Panc1 (cell line): ENCODE measurements around the gene PNO1. TPM values are rescaled to one million over a fixed set of nuclear protein-coding genes. Genes with fewer than 3 reads are reported as not detected.

Experiments used
- ATAC-seq: fragments of 200-7000 bp; cut with Tn5 transposase; 2 replicates; pipeline ENCODE4 v1.9.1; 2020; ENCODE audit warnings: mild to moderate bottlenecking, moderate library complexity
- BruUV-seq: library from RNA; stranded (reverse); fragments of 400-500 nt; replicated peaks from 2 replicates; lab custom pipeline; 2021; lab: Mats Ljungman, UMichigan
- CTCF ChIA-PET: fragments of 300-600 bp; sonication (Branson Sonifier 250); formaldehyde crosslinking; loops from one replicate; lab custom pipeline; 2022; ENCODE audit warnings: antibody characterized with exemption; lab: Charles Lee
- POLR2A ChIA-PET: fragments of 300-600 bp; sonication (Branson Sonifier 250); formaldehyde crosslinking; loops from one replicate; lab custom pipeline; 2022; ENCODE audit warnings: antibody characterized with exemption; lab: Charles Lee
- DNase-seq: peaks from one replicate; pipeline ENCODE4 v3.0.0-alpha.2; 2010; ENCODE audit warnings: low read depth, low spot score
- H3K27ac ChIP-seq: 2 replicates; pipeline ENCODE4 v1.5.1; 2011; ENCODE audit warnings: mild to moderate bottlenecking, low read length, inconsistent platforms
- H3K27me3 ChIP-seq: fragments of 200-500 bp; sonication (Bioruptor generic); 2 replicates; pipeline ENCODE4 v1.6.0; 2014; ENCODE audit warnings: low read length, inconsistent platforms; ENCODE audit not compliant: control insufficient read depth, insufficient read depth
- H3K36me3 ChIP-seq: fragments of 200-500 bp; sonication (Bioruptor generic); 2 replicates; pipeline ENCODE4 v1.5.1; 2014; ENCODE audit warnings: inconsistent platforms, mild to moderate bottlenecking, low read length, moderate library complexity; ENCODE audit not compliant: control insufficient read depth, insufficient read depth
- H3K4me1 ChIP-seq: 2 replicates; pipeline ENCODE4 v1.5.1; 2011; ENCODE audit warnings: inconsistent platforms, mild to moderate bottlenecking, low read length, moderate library complexity; ENCODE audit not compliant: control insufficient read depth, insufficient read depth
- H3K4me3 ChIP-seq, 2 experiments: 2 replicates each; pipeline ENCODE4 v1.5.1; 2011 to 2012; ENCODE audit warnings: low read depth in 2 of 2, low read length in 2 of 2, mild to moderate bottlenecking in 2 of 2, inconsistent platforms in 1 of 2, moderate library complexity in 1 of 2
- H3K9me3 ChIP-seq: fragments of 200-500 bp; sonication (Bioruptor generic); 2 replicates; pipeline ENCODE4 v1.5.1; 2014; ENCODE audit warnings: low read depth, mild to moderate bottlenecking, inconsistent platforms, low read length, moderate library complexity; ENCODE audit not compliant: control insufficient read depth, insufficient read depth
- POLR2AphosphoS5 ChIP-seq: IDR thresholded peaks from 2 replicates; pipeline ENCODE4 v1.6.1; 2012; ENCODE audit warnings: mild to moderate bottlenecking, low read depth, low read length, moderate library complexity
- SIN3A ChIP-seq: IDR thresholded peaks from 2 replicates; pipeline ENCODE4 v1.6.1; 2012; ENCODE audit warnings: low read depth, mild to moderate bottlenecking, low read length, moderate library complexity, borderline replicate concordance; ENCODE audit not compliant: insufficient read depth
- TCF7L2 ChIP-seq: IDR thresholded peaks from 2 replicates; pipeline ENCODE4 v1.6.1; 2011; ENCODE audit warnings: mild to moderate bottlenecking, low read depth, low read length, inconsistent platforms
- in situ Hi-C: cut with HindIII; loops from 2 replicates; pipeline ENCODE4 v1.10.0; 2016; ENCODE audit warnings: low sequenced_read_pairs, low pct_unique_long_range_greater_than_20kb
- intact Hi-C: fragments of 100-400 bp; cut with micrococcal nuclease; formaldehyde crosslinking; loops from one replicate; pipeline ENCODE4 v1.10.0; 2022; ENCODE audit not compliant: unreplicated experiment
- total RNA-seq: library from RNA; stranded (reverse); gene quantifications from one replicate; pipeline ENCODE4 v1.2.1, GENCODE V29; 2021; ENCODE audit not compliant: unreplicated experiment
- TF ChIP-seq, protein P1 (sequence below): fragments of 450-650 bp; IDR thresholded peaks from 2 replicates; pipeline ENCODE4 v1.5.1; 2017; ENCODE audit warnings: mild to moderate bottlenecking
- TF ChIP-seq, protein P2 (sequence below), 2 experiments: IDR thresholded peaks; 2 replicates each; pipeline ENCODE4 v1.6.1; 2011 to 2012; ENCODE audit warnings: low read depth in 2 of 2, control low read depth in 1 of 2, low read length in 1 of 2, mild to moderate bottlenecking in 1 of 2, moderate library complexity in 1 of 2; ENCODE audit not compliant: insufficient read depth in 1 of 2

Gene PNO1
- total RNA-seq, 1 experiment from 2014 or later = 37.7 TPM

DNA sequence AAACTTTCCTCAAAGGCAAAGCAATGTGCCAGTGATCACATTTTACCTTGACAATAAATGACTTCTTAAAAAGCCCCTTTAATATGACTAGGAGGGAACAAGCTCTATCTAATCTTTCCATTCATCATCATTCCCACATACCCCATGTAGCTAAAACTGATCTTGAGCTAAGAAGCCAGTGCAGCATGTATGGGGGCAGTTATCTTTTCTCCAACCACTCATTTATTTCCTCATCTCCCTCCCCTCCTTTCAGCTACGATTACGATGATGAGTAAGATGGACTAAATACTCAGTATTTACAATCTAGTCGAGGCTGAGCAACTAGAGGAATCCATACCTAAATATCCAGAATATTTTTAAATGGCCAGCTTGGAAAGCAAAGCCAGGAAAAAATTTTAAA is 35.5 kb downstream of the PNO1 start:
- Histone ChIP-seq H3K36me3 (no peaks in the 10 kb centered on the region; the same call in 1 of the 2 replicates), H3K27me3 (no peaks in the 10 kb centered on the region), H3K4me1 (peaks cover 30% of the 10 kb centered on the region), H3K9me3 (no peaks in the 10 kb centered on the region), H3K27ac (no peak overlapping the region), H3K4me3 (no peak overlapping the region)
- intact Hi-C loops (loop anchor here (5.0 kb wide), 1 partner anchor 44 kb away; no protein-coding TSS in a partner anchor), in situ Hi-C loops (no loop called here)
- no TSS peak for BruUV-seq
- TF ChIP-seq, protein P1, sequence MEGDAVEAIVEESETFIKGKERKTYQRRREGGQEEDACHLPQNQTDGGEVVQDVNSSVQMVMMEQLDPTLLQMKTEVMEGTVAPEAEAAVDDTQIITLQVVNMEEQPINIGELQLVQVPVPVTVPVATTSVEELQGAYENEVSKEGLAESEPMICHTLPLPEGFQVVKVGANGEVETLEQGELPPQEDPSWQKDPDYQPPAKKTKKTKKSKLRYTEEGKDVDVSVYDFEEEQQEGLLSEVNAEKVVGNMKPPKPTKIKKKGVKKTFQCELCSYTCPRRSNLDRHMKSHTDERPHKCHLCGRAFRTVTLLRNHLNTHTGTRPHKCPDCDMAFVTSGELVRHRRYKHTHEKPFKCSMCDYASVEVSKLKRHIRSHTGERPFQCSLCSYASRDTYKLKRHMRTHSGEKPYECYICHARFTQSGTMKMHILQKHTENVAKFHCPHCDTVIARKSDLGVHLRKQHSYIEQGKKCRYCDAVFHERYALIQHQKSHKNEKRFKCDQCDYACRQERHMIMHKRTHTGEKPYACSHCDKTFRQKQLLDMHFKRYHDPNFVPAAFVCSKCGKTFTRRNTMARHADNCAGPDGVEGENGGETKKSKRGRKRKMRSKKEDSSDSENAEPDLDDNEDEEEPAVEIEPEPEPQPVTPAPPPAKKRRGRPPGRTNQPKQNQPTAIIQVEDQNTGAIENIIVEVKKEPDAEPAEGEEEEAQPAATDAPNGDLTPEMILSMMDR = no peak
- TF ChIP-seq SIN3A (no peak), POLR2AphosphoS5 (no peak), TCF7L2 (no peak)
- TF ChIP-seq, protein P2, sequence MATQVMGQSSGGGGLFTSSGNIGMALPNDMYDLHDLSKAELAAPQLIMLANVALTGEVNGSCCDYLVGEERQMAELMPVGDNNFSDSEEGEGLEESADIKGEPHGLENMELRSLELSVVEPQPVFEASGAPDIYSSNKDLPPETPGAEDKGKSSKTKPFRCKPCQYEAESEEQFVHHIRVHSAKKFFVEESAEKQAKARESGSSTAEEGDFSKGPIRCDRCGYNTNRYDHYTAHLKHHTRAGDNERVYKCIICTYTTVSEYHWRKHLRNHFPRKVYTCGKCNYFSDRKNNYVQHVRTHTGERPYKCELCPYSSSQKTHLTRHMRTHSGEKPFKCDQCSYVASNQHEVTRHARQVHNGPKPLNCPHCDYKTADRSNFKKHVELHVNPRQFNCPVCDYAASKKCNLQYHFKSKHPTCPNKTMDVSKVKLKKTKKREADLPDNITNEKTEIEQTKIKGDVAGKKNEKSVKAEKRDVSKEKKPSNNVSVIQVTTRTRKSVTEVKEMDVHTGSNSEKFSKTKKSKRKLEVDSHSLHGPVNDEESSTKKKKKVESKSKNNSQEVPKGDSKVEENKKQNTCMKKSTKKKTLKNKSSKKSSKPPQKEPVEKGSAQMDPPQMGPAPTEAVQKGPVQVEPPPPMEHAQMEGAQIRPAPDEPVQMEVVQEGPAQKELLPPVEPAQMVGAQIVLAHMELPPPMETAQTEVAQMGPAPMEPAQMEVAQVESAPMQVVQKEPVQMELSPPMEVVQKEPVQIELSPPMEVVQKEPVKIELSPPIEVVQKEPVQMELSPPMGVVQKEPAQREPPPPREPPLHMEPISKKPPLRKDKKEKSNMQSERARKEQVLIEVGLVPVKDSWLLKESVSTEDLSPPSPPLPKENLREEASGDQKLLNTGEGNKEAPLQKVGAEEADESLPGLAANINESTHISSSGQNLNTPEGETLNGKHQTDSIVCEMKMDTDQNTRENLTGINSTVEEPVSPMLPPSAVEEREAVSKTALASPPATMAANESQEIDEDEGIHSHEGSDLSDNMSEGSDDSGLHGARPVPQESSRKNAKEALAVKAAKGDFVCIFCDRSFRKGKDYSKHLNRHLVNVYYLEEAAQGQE (IDR thresholded peaks at IDR 0.05; ENCODE audit: insufficient read depth in 1 of 2, low read depth in 2 of 2, low read length in 1 of 2) = no peak
- no peak for DNase-seq
- CTCF ChIA-PET = no interaction called here
- no peak for ATAC-seq
- POLR2A ChIA-PET = no interaction called here

DNA sequence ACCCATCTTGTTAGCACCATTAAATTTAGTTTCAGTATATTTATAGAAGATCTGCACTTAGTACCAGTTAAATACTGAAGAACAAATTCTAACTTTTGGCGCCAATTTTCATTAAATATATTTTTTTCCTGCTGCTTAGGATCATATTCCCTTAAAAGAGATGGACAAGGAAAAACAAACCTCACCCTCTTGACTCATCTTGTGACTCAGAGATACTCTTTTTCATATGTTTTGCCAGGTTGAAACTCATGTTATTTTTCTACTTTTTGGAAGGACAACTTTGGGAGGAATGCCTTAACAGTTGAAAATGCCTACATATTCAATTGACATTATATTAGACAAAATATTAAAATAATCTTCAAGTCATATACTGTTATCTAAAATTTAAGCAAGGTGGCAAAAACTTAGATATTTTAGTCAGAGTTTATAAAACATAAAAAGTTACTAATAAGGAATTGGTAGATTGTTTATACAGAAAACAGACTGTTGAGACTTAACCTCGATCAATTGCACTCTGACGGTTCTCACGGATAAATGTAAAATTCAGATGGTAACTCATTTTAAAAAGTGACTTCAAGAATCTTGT is 36.2 kb downstream of the PNO1 start:
- no peak overlapping the region for H3K4me3 ChIP-seq
- H3K9me3 ChIP-seq = no peaks in the 10 kb centered on the region
- POLR2A ChIA-PET = no interaction called here
- DNase-seq = no peak
- TF ChIP-seq, protein P2 (IDR thresholded peaks at IDR 0.05; ENCODE audit: insufficient read depth in 1 of 2, low read depth in 2 of 2, low read length in 1 of 2) = no peak
- TF ChIP-seq TCF7L2 = no peak
- TF ChIP-seq POLR2AphosphoS5 = no peak
- no peak for TF ChIP-seq SIN3A
- TF ChIP-seq, protein P1 = no peak
- in situ Hi-C loops (no loop called here), intact Hi-C loops (loop anchor here (5.0 kb wide), 1 partner anchor 43 kb away; no protein-coding TSS in a partner anchor)
- no peaks in the 10 kb centered on the region; the same call in 1 of the 2 replicates for H3K36me3 ChIP-seq
- H3K27me3 ChIP-seq = no peaks in the 10 kb centered on the region
- no peak overlapping the region for H3K27ac ChIP-seq
- H3K4me1 ChIP-seq = peaks cover 30% of the 10 kb centered on the region
- no peak for ATAC-seq
- no TSS peak for BruUV-seq
- CTCF ChIA-PET = no interaction called here
